ENCODE results near the gene CNTRL.

GRCh38 chr9:121199921-121200320 lies 125.2 kb downstream of the CNTRL start:
- TF ChIP-seq CTCF (IDR thresholded peaks at IDR 0.05; ENCODE audit: low read length) (no peak), EZH2 (IDR thresholded peaks at IDR 0.05; ENCODE audit: borderline replicate concordance, low read length) (no peak)

Data from OCI-LY1 (cell line).